ENCODE data around the gene FBL. TPM values are rescaled to one million over a fixed set of nuclear protein-coding genes. Genes with fewer than 3 reads are reported as not detected.
A peak's percentile ranks its signal among the peaks of the same experiment; 100 is the strongest.

FBL gene
- total and polyA plus RNA-seq, 2 donors (not counting 1 experiment from before 2014, with no cell fraction given): 253 to 376 TPM

GRCh38 chr19:39796000-39796498, 50.1 kb downstream of the FBL start:
- Histone ChIP-seq H3K4me2 (replicated peaks; ENCODE audit: low read depth, low read length, poor library complexity, severe bottlenecking) (no peak overlapping the region), H3K27ac (ENCODE audit: low read length in 2 of 2) (no peak overlapping the region), H3K4me3 (ENCODE audit: control extremely low read depth in 1 of 5, extremely low read depth in 1 of 5, insufficient read depth in 1 of 5, low read depth in 2 of 5, low read length in 4 of 5) (no peak overlapping the region), H3K79me2 (ENCODE audit: control insufficient read depth, insufficient read depth, low read length) (no peaks in the 10 kb centered on the region), H4K20me1 (ENCODE audit: control insufficient read depth, insufficient read depth, low read length, poor library complexity, severe bottlenecking) (no peaks in the 10 kb centered on the region), H3K9me3 (ENCODE audit: control extremely low read depth in 1 of 3, control insufficient read depth in 2 of 3, insufficient read depth in 1 of 3, low read length in 2 of 3) (no peaks in the 10 kb centered on the region), H3K4me1 (ENCODE audit: control insufficient read depth in 2 of 2, insufficient read depth in 2 of 2, low read length in 2 of 2) (peaks cover 0 to 9% of the 10 kb centered on the region in 2 donors), H3K9ac (ENCODE audit: low read length) (no peak overlapping the region), H3K36me3 (replicated peaks in 1 of 2; ENCODE audit: control extremely low read depth in 1 of 2, control insufficient read depth in 1 of 2, extremely low read depth in 1 of 2, insufficient read depth in 2 of 2, low read length in 1 of 2) (no peaks in the 10 kb centered on the region), H3K27me3 (replicated peaks in 1 of 4; ENCODE audit: control extremely low read depth in 1 of 4, control insufficient read depth in 3 of 4, insufficient read depth in 4 of 4, low read length in 3 of 4) (no peaks in the 10 kb centered on the region), H2AFZ (ENCODE audit: insufficient read depth, low read depth, low read length, poor library complexity, severe bottlenecking) (no peak overlapping the region)
- TF ChIP-seq EZH2 (IDR thresholded peaks at IDR 0.05; ENCODE audit: borderline replicate concordance, insufficient read depth, low read depth, low read length, poor library complexity, severe bottlenecking) (no peak), CTCF (IDR thresholded peaks at IDR 0.05) (no peak)
- H3K27me3 Mint-ChIP-seq: no peaks in the 10 kb centered on the region
- H3K4me3 Mint-ChIP-seq: no peak overlapping the region
- ATAC-seq (ENCODE audit: low read depth): no peak
- H3K4me1 Mint-ChIP-seq: peaks cover 8% of the 10 kb centered on the region
- H3K9me3 Mint-ChIP-seq (ENCODE audit: insufficient read depth): no peaks in the 10 kb centered on the region
- POLR2A ChIA-PET: no interaction called here
- CTCF ChIA-PET: interaction anchor here (0.5 to 7.1 kb wide), 5 partner anchors 11 to 1041 kb away, joined by 3 to 159 read pairs (median 3); partner anchors contain the start of genes FBL and PSMC4
- WGBS (ENCODE audit: insufficient coverage): 43% methylated on average over 1 of the region's 2 CpGs
- DNase-seq: no peak
- H3K27ac Mint-ChIP-seq: no peak overlapping the region
- intact Hi-C loops (cut with micrococcal nuclease): no loop called here

DNA sequence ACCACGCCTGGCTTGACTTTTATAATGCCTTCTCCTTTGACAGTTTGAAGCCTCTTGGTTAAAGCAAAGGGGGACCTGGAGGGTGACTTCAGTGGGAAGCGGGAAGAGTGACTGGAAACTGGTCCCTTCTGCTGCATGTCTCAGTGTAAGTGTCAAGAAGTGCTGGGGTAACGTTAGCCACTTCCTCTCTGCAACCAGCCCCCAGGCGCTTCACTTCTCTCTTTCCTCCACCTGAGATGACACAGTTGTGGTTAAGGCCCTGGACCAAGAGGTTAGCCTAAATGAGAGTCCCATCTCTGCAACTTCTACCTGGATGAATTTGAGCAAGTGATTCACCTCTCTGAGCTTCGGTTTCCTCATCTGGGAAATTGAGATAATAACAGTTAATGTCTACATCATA, 51.2 kb downstream of the FBL start:
- Histone ChIP-seq H4K20me1 (ENCODE audit: control insufficient read depth, insufficient read depth, low read length, poor library complexity, severe bottlenecking) (no peaks in the 10 kb centered on the region), H3K4me1 (ENCODE audit: control insufficient read depth in 2 of 2, insufficient read depth in 2 of 2, low read length in 2 of 2) (peaks cover 0 to 9% of the 10 kb centered on the region in 2 donors), H3K4me2 (replicated peaks; ENCODE audit: low read depth, low read length, poor library complexity, severe bottlenecking) (no peak overlapping the region), H3K9ac (ENCODE audit: low read length) (no peak overlapping the region), H2AFZ (ENCODE audit: insufficient read depth, low read depth, low read length, poor library complexity, severe bottlenecking) (peak overlapping the region; percentile 28), H3K4me3 (ENCODE audit: control extremely low read depth in 1 of 5, extremely low read depth in 1 of 5, insufficient read depth in 1 of 5, low read depth in 2 of 5, low read length in 4 of 5) (no peak overlapping the region), H3K79me2 (ENCODE audit: control insufficient read depth, insufficient read depth, low read length) (no peaks in the 10 kb centered on the region), H3K9me3 (ENCODE audit: control extremely low read depth in 1 of 3, control insufficient read depth in 2 of 3, insufficient read depth in 1 of 3, low read length in 2 of 3) (no peaks in the 10 kb centered on the region), H3K27me3 (replicated peaks in 1 of 4; ENCODE audit: control extremely low read depth in 1 of 4, control insufficient read depth in 3 of 4, insufficient read depth in 4 of 4, low read length in 3 of 4) (no peaks in the 10 kb centered on the region), H3K36me3 (replicated peaks in 1 of 2; ENCODE audit: control extremely low read depth in 1 of 2, control insufficient read depth in 1 of 2, extremely low read depth in 1 of 2, insufficient read depth in 2 of 2, low read length in 1 of 2) (no peaks in the 10 kb centered on the region), H3K27ac (ENCODE audit: low read length in 2 of 2) (no peak overlapping the region)
- no peak for TF ChIP-seq EZH2 (IDR thresholded peaks at IDR 0.05; ENCODE audit: borderline replicate concordance, insufficient read depth, low read depth, low read length, poor library complexity, severe bottlenecking)
- DNase-seq (peak; percentile 43), ATAC-seq (ENCODE audit: low read depth) (no peak)
- 71% methylated on average over 1 of the region's 5 CpGs for WGBS (ENCODE audit: insufficient coverage)
- CTCF ChIA-PET: interaction anchor here (0.7 to 7.1 kb wide), 4 partner anchors 17 to 1857 kb away, joined by 3 to 159 read pairs (median 28); partner anchors contain the start of genes FBL and PSMC4
- Mint-ChIP-seq H3K9me3 (ENCODE audit: insufficient read depth) (no peaks in the 10 kb centered on the region), H3K4me3 (no peak overlapping the region), H3K27me3 (no peaks in the 10 kb centered on the region), H3K4me1 (peaks cover 8% of the 10 kb centered on the region), H3K27ac (no peak overlapping the region)
- POLR2A ChIA-PET: interaction anchor here (0.7 kb wide), 1 partner anchor 69 kb away, joined by 6 read pairs; no protein-coding TSS in a partner anchor
- intact Hi-C loops (cut with micrococcal nuclease): no loop called here

Measured in B cell (primary cell).